ENCODE measurements around the gene PPP3CA. TPM values are rescaled to one million over a fixed set of nuclear protein-coding genes. Genes with fewer than 3 reads are reported as not detected.

The PPP3CA gene
- total RNA-seq, 4 donors from 2014 or later, result 19.0 to 39.6 (median 20.3) TPM

DNA sequence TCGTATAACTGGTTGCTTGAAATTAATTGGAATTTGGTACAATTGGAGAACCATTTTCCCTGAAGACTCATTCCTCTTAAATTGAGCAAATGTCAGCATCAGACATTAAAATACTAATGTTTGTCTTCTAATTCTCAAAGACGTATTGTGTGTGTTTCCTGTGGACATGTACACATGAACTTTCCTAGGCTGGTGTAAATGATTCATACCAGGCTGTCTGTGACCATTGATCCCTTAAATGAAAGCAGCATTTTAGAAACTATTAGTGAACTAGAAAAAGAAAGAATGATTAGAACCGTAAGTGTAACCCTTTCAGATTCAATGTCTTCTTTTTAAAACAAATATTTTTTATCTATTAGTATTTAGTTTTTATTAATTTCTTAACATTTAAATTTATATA, 332.9 kb downstream of the PPP3CA start:
- Histone ChIP-seq H3K27ac (no peak overlapping the region), H3K4me3 (no peak overlapping the region), H3K27me3 (no peaks in the 10 kb centered on the region), H3K4me1 (no peaks in the 10 kb centered on the region), H3K36me3 (no peaks in the 10 kb centered on the region), H3K9me3 (no peaks in the 10 kb centered on the region)
- TF ChIP-seq POLR2A (IDR thresholded peaks at IDR 0.05), result no peak
- TF ChIP-seq, protein P1, sequence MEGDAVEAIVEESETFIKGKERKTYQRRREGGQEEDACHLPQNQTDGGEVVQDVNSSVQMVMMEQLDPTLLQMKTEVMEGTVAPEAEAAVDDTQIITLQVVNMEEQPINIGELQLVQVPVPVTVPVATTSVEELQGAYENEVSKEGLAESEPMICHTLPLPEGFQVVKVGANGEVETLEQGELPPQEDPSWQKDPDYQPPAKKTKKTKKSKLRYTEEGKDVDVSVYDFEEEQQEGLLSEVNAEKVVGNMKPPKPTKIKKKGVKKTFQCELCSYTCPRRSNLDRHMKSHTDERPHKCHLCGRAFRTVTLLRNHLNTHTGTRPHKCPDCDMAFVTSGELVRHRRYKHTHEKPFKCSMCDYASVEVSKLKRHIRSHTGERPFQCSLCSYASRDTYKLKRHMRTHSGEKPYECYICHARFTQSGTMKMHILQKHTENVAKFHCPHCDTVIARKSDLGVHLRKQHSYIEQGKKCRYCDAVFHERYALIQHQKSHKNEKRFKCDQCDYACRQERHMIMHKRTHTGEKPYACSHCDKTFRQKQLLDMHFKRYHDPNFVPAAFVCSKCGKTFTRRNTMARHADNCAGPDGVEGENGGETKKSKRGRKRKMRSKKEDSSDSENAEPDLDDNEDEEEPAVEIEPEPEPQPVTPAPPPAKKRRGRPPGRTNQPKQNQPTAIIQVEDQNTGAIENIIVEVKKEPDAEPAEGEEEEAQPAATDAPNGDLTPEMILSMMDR (IDR thresholded peaks at IDR 0.05), result no peak
- DNase-seq, result no peak

DNA sequence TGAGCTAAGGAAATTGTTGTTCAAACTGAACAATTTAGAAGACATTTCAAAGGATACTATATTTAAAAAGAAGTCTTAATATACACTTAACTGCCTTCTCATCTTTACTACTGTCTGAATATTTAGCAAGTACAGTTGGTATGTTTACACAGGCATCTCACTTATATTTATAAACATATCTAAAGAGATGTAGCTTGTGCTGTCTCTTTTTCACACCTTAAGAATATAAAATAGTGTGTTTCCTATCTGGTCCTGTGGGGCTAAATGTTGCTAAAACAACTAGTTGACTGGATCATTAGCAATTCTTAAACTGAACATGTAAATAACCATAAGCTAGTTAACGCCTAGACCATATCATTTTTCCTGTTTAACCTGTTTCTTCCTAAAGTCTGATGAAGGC, 336.3 kb downstream of the PPP3CA start:
- DNase-seq, result no peak
- Histone ChIP-seq H3K9me3 (no peaks in the 10 kb centered on the region), H3K4me3 (no peak overlapping the region), H3K4me1 (no peaks in the 10 kb centered on the region), H3K27me3 (no peaks in the 10 kb centered on the region), H3K36me3 (no peaks in the 10 kb centered on the region), H3K27ac (no peak overlapping the region)
- TF ChIP-seq, protein P1 (IDR thresholded peaks at IDR 0.05), result no peak
- no peak for TF ChIP-seq POLR2A (IDR thresholded peaks at IDR 0.05)

DNA sequence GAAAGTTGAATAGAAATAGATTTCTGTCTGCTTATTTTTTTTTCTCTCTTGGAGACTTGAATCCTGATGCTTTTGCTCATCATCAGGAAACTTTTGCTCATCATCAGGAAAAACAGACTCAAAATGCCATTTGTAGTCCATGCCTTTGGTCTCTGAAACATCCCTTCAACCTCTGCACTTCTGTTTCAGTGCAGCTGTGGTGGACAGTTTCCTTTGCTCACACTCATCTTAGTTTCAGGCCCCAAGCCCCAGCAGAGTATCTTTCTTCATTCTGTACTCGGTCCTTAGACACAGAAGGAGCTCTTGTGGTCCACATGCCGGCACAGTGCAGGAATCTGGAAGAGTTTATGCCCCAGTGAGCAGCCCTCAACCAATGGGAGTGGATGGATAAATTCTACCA, 337.9 kb downstream of the PPP3CA start:
- Histone ChIP-seq H3K4me1 (no peaks in the 10 kb centered on the region), H3K27ac (no peak overlapping the region), H3K4me3 (no peak overlapping the region), H3K27me3 (no peaks in the 10 kb centered on the region), H3K9me3 (no peaks in the 10 kb centered on the region), H3K36me3 (no peaks in the 10 kb centered on the region)
- TF ChIP-seq, protein P1 (IDR thresholded peaks at IDR 0.05), result no peak
- TF ChIP-seq POLR2A (IDR thresholded peaks at IDR 0.05), result no peak
- DNase-seq, result no peak

DNA sequence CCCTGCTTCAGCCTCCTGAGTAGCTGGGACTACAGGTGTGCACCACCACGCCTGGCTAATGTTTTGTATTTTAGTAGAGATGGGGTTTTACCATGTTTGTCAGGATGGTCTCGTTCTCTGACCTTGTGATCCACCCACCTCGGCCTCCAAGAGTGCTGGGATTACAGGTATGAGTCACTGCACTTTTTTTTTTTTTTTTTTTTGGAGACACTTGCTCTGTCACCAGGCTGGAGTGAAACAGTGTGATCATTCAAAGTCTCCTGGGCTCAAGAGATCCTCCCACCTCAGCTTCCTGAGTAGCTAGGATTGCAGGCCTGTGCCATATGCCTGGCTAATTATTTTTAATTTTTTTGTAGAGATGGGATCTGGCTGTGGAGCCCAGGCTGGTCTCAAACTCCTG, 338.8 kb downstream of the PPP3CA start:
- H3K9me3 ChIP-seq, result no peaks in the 10 kb centered on the region
- H3K4me1 ChIP-seq, result no peaks in the 10 kb centered on the region
- H3K36me3 ChIP-seq, result no peaks in the 10 kb centered on the region
- H3K4me3 ChIP-seq, result no peak overlapping the region
- H3K27me3 ChIP-seq, result no peaks in the 10 kb centered on the region
- H3K27ac ChIP-seq, result no peak overlapping the region
- no peak for DNase-seq
- TF ChIP-seq POLR2A (IDR thresholded peaks at IDR 0.05), result no peak
- TF ChIP-seq, protein P1 (IDR thresholded peaks at IDR 0.05), result no peak

GRCh38 chr4:101005659-101006058, 341.7 kb downstream of the PPP3CA start:
- Histone ChIP-seq H3K4me3 (no peak overlapping the region), H3K27ac (no peak overlapping the region), H3K9me3 (no peaks in the 10 kb centered on the region), H3K27me3 (no peaks in the 10 kb centered on the region), H3K36me3 (no peaks in the 10 kb centered on the region), H3K4me1 (no peaks in the 10 kb centered on the region)
- TF ChIP-seq POLR2A (IDR thresholded peaks at IDR 0.05), result no peak
- TF ChIP-seq, protein P1 (IDR thresholded peaks at IDR 0.05), result no peak
- DNase-seq, result no peak

GRCh38 chr4:101000496-101000895, 346.8 kb downstream of the PPP3CA start:
- H3K27me3 ChIP-seq, result no peaks in the 10 kb centered on the region
- DNase-seq, result no peak
- H3K4me3 ChIP-seq, result no peak overlapping the region
- no peaks in the 10 kb centered on the region for H3K4me1 ChIP-seq
- H3K27ac ChIP-seq, result no peak overlapping the region
- H3K9me3 ChIP-seq, result no peaks in the 10 kb centered on the region
- H3K36me3 ChIP-seq, result no peaks in the 10 kb centered on the region
- TF ChIP-seq POLR2A (IDR thresholded peaks at IDR 0.05), result no peak
- TF ChIP-seq, protein P1 (IDR thresholded peaks at IDR 0.05), result no peak

Measured in Peyer's patch (tissue), 4 donors.